Parathyroid adenoma (tissue), 2 donors: ENCODE data around the gene ZDHHC24.

Experiments used
- H2AFZ ChIP-seq: fragments of 300-600 bp; sonication (generic); one replicate; pipeline ENCODE4 v1.7.0; 2017; ENCODE audit warnings: antibody characterized with exemption, mild to moderate bottlenecking
- H3K27ac ChIP-seq: fragments of 300-600 bp; sonication (generic); one replicate; pipeline ENCODE4 v1.7.0; 2017
- H3K27me3 ChIP-seq: fragments of 300-600 bp; sonication (generic); one replicate; pipeline ENCODE4 v1.7.0; 2017; ENCODE audit warnings: low read length; ENCODE audit not compliant: control insufficient read depth, insufficient read depth
- H3K36me3 ChIP-seq: fragments of 300-600 bp; sonication (generic); one replicate; pipeline ENCODE4 v1.7.0; 2017; ENCODE audit warnings: low read length; ENCODE audit not compliant: control insufficient read depth, insufficient read depth
- H3K4me1 ChIP-seq: fragments of 300-600 bp; sonication (generic); one replicate; pipeline ENCODE4 v1.7.0; 2017; ENCODE audit warnings: control low read depth
- H3K4me2 ChIP-seq: fragments of 300-600 bp; sonication (generic); one replicate; pipeline ENCODE4 v1.7.0; 2017; ENCODE audit warnings: low read length
- H3K4me3 ChIP-seq: fragments of 300-600 bp; sonication (generic); one replicate; pipeline ENCODE4 v1.7.0; 2017; ENCODE audit warnings: low read depth, low read length
- H3K79me2 ChIP-seq: fragments of 300-600 bp; sonication (generic); one replicate; pipeline ENCODE4 v1.7.0; 2017; ENCODE audit warnings: control low read depth
- H3K9ac ChIP-seq: fragments of 300-600 bp; sonication (generic); one replicate; pipeline ENCODE4 v1.7.0; 2017; ENCODE audit warnings: mild to moderate bottlenecking
- H3K9me3 ChIP-seq: fragments of 300-600 bp; sonication (generic); one replicate; pipeline ENCODE4 v1.7.0; 2017; ENCODE audit warnings: low read length; ENCODE audit not compliant: control insufficient read depth
- CTCF ChIP-seq: fragments of 300-600 bp; sonication (generic); IDR thresholded peaks from one replicate; pipeline ENCODE4 v1.7.0; 2017; ENCODE audit warnings: antibody characterized with exemption, mild to moderate bottlenecking
- donor health status: primary hyperparathyroidism.

The ZDHHC24 gene

DNA sequence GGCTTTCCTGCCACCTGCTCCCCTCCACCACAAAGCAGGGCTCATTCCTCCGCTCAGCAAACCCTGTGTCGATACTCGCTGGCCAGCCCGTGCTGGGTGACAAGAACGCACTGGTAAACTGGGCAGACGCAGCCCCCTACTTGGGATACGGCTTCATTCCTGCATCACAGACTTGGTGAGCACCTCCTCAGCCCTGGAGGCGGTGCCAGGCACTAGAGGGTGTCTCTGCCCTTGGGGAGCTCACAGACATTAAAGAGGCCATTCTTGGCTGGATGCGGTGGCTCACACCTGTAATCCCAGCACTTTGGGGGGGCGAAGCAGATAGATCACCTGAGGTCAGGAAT, 6.0 kb downstream of the ZDHHC24 start:
- Histone ChIP-seq H3K4me3 (no peak overlapping the region), H3K9ac (no peak overlapping the region), H3K4me2 (no peak overlapping the region), H3K79me2 (no peaks in the 10 kb centered on the region), H2AFZ (no peak overlapping the region), H3K27me3 (no peaks in the 10 kb centered on the region), H3K4me1 (no peaks in the 10 kb centered on the region), H3K27ac (no peak overlapping the region), H3K36me3 (no peaks in the 10 kb centered on the region), H3K9me3 (no peaks in the 10 kb centered on the region)
- no peak for TF ChIP-seq CTCF

DNA sequence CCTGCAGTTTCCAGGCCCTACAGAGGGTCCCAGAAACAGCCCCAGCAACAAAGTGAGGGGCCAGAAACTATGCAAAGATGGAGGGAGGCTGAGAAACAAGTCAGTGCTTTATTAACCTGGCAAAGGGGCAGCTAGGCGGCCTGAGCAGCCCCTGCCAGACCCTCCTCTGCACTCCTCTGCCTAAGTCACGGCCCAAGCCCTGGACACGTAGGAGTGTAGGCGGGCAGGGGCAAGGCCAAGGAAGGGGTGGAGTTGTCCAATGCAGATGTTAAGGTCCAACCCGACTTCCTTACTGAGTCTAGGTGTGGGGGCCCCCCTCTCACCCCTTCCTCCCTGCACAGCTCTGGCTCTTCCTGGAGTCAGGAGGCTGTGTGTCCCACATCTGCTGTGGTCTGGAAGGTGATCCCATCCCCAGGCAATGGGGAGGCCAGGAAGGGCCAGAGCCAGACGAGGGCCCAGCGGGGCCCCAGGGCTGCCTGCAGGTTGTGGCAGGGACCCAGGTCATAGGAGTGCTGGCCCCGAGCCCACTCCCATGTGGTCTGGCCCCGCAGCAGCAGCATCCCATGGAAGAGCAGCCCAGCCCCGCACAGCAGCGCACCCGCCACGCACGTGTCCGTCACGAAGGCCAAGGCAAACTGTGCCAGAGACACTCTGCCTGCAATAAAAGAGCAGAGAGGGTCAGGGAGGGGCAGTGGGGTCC, 6.5 kb downstream of the ZDHHC24 start:
- no peaks in the 10 kb centered on the region for H3K27me3 ChIP-seq
- no peaks in the 10 kb centered on the region for H3K9me3 ChIP-seq
- H3K4me2 ChIP-seq: no peak overlapping the region
- no peak overlapping the region for H3K27ac ChIP-seq
- no peaks in the 10 kb centered on the region for H3K36me3 ChIP-seq
- no peaks in the 10 kb centered on the region for H3K79me2 ChIP-seq
- H3K4me3 ChIP-seq: no peak overlapping the region
- H3K4me1 ChIP-seq: no peaks in the 10 kb centered on the region
- no peak for TF ChIP-seq CTCF
- H2AFZ ChIP-seq: no peak overlapping the region
- no peak overlapping the region for H3K9ac ChIP-seq

GRCh38 chr11:66532784-66533183, 13.1 kb downstream of the ZDHHC24 start:
- Histone ChIP-seq H2AFZ (no peak overlapping the region), H3K27ac (no peak overlapping the region), H3K79me2 (no peaks in the 10 kb centered on the region), H3K36me3 (no peaks in the 10 kb centered on the region), H3K4me1 (no peaks in the 10 kb centered on the region), H3K4me2 (no peak overlapping the region), H3K27me3 (no peaks in the 10 kb centered on the region), H3K9ac (no peak overlapping the region), H3K9me3 (no peaks in the 10 kb centered on the region), H3K4me3 (no peak overlapping the region)
- no peak for TF ChIP-seq CTCF

DNA sequence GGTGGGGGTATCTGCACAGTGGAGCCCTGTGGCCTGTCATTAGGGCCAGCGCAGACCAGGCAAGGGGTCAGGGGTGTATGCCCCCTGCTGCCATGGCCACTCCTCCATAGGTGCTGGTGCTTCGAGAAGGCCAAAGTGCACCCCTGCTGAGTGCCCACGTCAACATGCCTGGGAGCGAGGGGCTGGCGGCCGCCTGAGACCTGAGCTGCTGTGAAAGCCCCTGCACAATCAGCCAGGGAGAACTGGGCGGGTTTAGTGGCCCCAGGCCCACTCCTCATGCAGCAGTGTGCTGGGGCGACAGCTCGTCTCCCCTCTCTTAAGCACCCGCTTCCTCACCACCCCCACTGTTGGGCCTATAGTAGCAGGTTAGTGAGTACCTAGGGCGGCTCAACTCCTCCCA, 14.0 kb downstream of the ZDHHC24 start:
- H3K4me1 ChIP-seq: no peaks in the 10 kb centered on the region
- no peak for TF ChIP-seq CTCF
- H3K9ac ChIP-seq: no peak overlapping the region
- no peaks in the 10 kb centered on the region for H3K36me3 ChIP-seq
- H3K4me3 ChIP-seq: no peak overlapping the region
- H3K27ac ChIP-seq: no peak overlapping the region
- H2AFZ ChIP-seq: no peak overlapping the region
- H3K4me2 ChIP-seq: no peak overlapping the region
- no peaks in the 10 kb centered on the region for H3K27me3 ChIP-seq
- H3K9me3 ChIP-seq: no peaks in the 10 kb centered on the region
- no peaks in the 10 kb centered on the region for H3K79me2 ChIP-seq

DNA sequence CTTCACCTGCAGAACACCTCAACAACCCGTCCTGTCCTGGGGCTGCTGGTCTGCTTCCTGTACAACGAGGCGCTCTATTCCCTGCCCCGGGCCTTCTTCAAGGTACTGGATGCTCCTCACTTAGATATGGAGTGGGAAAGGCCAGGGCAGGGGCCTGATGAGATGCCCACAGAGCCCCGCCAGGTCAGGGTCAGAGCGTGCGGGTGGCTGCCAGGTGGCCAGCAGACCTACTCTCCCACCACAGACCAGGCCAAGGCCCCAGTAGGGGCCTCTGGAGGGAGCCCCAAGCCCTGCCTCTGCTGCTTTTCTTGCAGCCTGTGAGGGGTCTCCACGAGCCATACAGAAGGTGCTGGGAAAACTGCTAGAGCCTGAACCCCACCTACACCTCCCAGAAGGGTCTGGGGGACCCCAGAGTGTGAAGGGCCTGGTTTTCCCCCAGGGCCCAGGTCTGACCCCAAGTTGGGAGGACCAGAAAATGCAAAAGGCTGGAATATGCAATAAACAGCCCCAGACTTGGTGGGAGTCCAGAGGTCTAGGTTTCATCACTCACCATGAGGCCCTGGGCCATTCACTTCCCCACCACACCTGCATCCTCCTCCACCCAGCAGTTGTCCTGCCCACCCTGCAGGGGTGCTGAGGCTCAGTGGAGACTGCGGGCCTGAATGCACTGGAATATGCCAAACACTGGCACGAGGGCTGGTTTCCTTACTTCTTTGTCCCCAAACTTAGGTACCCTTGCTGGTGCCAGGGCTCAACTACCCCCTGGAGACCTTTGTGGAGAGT, 14.7 kb downstream of the ZDHHC24 start:
- Histone ChIP-seq H3K4me1 (no peaks in the 10 kb centered on the region), H3K9me3 (no peaks in the 10 kb centered on the region), H3K79me2 (no peaks in the 10 kb centered on the region), H2AFZ (no peak overlapping the region), H3K27ac (no peak overlapping the region), H3K4me2 (no peak overlapping the region), H3K27me3 (no peaks in the 10 kb centered on the region), H3K9ac (no peak overlapping the region), H3K4me3 (no peak overlapping the region), H3K36me3 (no peaks in the 10 kb centered on the region)
- TF ChIP-seq CTCF: no peak
